Lung microvascular endothelial cell (primary cell): ENCODE measurements around the gene SSTR3. TPM values are rescaled to one million over a fixed set of nuclear protein-coding genes. Genes with fewer than 3 reads are reported as not detected.

ENCODE experiments used
- DNase-seq, 2 donors: peaks; one replicate each; pipeline versions ENCODE4 v3.0.0 to v3.0.0-alpha.2; 2010; ENCODE audit warnings: low read depth in 2 of 2
- total RNA-seq: library from RNA; depleted of rRNA; stranded (reverse); fragments of >200 nt; gene quantifications from 2 replicates; pipeline ENCODE4 v1.2.1, GENCODE V29; 2014

Gene SSTR3
- total RNA-seq, 1 donor from 2014 or later = not detected

GRCh38 chr22:37167981-37168647 lies 44.2 kb downstream of the SSTR3 start:
- no peak for DNase-seq

GRCh38 chr22:37167176-37167980 lies 44.9 kb downstream of the SSTR3 start:
- DNase-seq = no peak

DNA sequence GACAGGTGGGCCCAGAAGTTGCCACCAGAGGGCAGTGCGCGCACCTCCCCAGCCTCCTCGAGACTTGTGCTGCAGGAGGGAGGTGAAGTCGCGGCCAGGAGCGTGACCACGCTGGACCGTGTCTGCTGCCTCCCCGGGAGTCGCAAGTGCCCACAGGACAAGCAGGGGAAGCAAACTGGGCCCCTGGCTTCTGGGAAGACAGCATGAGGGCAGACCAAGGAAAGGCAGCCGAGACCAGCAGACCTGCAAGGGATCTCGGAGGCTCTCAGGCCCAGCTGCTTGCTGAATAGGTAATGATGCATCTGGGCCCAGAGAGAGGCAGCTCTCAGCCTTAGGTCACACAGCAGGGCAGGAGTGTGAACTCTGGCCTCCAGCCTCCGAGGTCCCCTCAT lies 45.6 kb downstream of the SSTR3 start:
- peak; percentile 80 to 85 for DNase-seq

GRCh38 chr22:37165940-37166674 lies 46.2 kb downstream of the SSTR3 start:
- no peak for DNase-seq

DNA sequence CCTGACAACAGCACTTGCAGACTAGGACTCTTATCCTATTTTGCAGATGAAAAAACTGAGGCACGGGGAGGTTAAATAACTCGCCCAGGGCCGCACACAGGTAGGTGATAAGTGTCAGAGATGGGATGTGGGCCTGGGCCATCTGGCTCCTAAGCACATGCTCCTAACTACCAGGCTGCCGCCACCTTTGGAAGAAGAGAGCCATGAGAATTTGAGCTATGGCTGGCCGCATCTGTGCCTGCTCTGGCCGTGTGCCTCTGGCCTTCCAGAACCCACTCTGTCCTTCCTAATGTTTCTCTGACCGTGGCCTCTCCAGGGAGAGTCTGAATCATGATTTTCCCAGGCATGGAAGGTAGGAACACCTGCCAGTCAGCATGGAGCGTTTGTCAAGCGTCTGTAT lies 47.2 kb downstream of the SSTR3 start:
- no peak for DNase-seq

DNA sequence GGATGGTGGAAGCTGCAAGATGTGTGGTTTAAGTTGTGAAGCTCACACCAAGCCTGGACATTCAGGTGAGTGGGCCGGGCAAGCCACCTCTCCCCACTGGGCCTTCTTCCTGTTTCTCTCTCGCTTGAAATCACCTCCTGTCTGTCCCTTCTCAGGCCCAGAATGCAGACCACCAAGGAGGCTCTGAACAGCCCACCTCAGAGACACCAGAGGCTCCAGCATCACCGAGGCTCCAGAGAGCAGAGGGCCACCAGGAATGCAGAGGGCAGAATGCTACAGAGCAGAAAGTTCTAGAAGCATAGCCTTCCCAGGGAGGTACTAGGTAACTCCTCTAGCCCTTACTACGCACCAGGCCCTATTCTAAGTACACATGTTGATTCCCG lies 47.8 kb downstream of the SSTR3 start:
- no peak for DNase-seq

- DNase-seq = no peak
Observed at GRCh38 chr22:37163575-37164504, 48.4 kb downstream of the SSTR3 start.

GRCh38 chr22:37163096-37163489 lies 49.2 kb downstream of the SSTR3 start:
- no peak for DNase-seq

DNA sequence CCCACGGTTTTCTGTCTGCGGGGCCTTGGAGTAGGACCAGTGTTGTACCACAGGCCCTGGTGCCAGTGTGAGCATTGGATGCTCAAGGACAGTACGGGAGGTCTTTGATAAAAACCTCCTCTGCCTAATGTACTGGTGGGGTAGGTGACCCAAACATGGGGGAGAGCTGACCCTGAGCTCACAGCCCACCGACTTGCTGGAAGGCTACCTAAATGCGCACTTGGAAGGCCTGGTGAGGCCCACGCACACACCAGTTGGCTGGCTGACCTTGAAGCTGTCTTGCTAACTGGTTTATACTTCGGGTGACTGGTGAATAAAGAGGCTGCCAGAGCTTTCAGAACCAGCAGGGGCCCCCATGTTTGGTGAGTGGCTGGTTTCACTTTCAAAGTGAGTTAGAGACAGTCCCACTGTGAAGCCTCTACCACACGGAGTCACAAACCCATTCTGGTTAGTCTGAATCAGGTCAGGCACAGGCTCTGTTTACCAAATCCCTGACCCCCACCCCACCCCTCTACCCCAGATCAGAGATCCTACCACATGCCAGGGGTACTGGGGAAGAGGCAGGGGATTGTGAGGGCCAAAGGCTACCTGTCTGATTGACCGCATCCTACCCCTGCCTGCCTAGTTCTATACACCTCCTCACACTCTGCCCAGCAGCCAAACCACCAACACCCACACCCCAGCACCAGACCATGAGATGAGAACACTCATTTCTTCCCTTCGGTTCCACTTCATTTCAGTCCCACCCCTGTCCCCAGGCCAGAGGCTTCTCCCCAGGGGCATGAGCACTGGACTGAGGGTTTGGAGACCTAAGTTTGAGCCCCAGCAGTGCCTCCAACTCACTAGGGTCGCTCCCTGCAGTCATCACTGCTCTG lies 49.8 kb downstream of the SSTR3 start:
- DNase-seq = no peak

DNA sequence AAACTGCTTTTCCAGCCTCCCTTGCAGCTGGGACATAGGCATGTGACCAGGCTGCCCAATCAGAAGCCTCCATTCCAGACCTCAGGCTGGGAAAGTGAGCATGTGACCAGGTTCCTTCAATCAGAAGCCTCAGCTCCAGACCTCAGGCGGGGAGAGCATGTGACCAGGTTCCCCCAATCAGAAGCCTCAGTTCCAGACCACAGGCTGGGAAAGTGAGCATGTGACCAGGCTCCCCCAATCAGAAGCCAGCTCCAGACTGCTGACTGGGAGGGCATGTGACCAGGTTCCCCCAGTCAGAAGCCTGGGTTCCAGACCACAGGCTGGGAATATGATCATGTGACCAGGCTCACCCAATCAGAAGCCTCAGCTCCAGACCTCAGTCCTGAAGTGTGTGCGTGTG lies 50.8 kb downstream of the SSTR3 start:
- DNase-seq = no peak

- DNase-seq = no peak
Observed at GRCh38 chr22:37160027-37160426, 52.2 kb downstream of the SSTR3 start.

DNA sequence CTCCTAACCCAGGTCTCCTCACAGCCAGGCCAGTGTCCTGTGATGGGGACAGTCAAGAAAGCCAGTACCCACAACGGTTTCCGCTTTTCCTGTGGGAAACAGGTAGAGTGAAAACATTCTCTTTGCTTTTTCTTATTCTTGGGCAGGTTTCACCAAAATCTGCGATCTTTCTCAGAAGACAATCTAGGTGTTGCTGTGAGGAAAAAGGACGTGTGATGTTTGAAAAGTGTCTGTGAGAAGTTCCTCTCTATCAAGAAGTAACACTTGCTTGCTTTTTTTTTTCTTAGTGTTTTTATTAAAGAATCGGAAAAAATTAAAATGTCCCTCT lies 53.4 kb downstream of the SSTR3 start:
- no peak for DNase-seq

DNA sequence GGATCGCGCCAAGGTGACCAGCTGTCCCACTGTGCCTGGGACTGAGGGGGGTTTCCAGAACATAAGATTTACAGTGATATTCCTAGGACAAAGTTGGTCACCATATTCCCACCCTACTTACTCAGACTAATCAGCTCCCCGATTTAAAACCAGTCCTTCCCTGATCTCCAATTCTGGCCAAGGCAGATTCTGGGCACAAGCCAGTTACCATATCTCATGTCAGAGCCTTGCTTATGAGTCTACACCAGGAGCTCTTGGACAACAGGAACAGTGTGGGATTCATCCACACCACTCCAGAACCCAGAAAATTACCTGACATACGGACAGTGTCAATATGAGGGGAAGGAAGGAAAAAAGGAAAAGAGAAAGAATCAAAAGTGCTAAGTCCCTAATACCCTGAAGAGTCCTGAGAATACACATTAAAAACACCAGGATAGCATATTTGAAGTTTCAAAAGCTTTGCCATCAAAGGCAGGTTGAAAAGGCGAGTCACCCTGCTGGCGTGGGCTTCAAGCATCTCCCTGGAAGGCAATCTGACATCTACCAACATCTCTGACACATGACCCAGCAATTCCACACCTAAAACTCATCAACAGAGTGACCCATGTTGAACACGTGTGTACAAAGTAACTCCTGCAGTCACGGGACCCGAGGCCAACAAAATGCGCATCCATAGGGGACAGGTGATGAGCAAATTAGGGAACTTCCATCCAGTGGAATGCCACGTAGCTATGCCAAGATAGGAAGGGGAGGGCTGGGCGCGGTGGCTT lies 54.6 kb downstream of the SSTR3 start:
- DNase-seq = no peak

DNA sequence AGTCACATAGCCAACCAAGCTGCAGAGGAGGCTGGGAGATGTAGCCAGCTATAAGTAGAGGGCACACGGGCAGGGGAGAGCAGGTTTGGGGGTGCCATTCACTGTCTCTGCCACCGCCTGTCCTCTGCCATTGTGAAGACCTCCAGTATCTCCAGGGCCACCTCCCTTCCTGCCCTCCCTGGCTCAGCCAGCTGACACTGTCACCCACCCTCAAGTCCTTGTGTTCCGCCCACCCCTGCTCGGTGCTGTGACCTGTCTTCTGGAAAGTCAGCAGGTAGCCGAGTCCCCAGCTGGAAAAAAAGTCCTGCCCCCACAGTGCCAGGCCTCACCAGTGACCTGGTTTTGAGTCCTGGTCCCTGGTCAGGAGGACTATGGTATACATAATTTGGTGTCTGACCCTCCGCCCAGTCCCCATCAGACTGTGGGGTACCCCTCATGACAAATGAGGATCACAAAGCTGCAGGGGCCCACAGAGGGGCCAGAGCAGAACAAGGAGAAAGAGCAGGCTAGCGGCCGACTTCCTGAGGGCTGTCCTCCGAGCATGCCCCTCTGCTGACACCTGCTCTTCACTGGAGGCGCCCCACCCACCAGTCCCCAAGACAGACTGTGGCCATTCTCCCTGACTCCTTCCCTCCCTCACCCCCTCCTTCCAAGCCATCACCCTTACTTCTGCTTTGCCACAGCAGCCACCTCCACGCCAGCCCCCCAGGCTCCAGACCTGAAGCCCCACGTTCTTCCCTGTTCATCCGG lies 55.4 kb downstream of the SSTR3 start:
- no peak for DNase-seq

- no peak for DNase-seq
Observed at GRCh38 chr22:37155971-37156370, 56.3 kb downstream of the SSTR3 start.

GRCh38 chr22:37154925-37155712 lies 57.2 kb downstream of the SSTR3 start:
- peak in 1 of 2 donors; percentile 16 for DNase-seq
